HL-60 (cell line): ENCODE results near the gene MTHFSD.

Source experiments
- CTCF ChIP-seq: IDR thresholded peaks from one replicate; pipeline ENCODE4 v1.5.1; 2011; ENCODE audit warnings: low read length, control low read depth, inconsistent platforms; ENCODE audit not compliant: insufficient read depth
- GABPA ChIP-seq: IDR thresholded peaks from 2 replicates; pipeline ENCODE4 v1.6.1; 2012; ENCODE audit warnings: low read depth
- TF ChIP-seq, protein P1 (sequence below): IDR thresholded peaks from 2 replicates; pipeline ENCODE4 v1.6.1; 2012; ENCODE audit warnings: low read depth; ENCODE audit not compliant: insufficient replicate concordance

DNA sequence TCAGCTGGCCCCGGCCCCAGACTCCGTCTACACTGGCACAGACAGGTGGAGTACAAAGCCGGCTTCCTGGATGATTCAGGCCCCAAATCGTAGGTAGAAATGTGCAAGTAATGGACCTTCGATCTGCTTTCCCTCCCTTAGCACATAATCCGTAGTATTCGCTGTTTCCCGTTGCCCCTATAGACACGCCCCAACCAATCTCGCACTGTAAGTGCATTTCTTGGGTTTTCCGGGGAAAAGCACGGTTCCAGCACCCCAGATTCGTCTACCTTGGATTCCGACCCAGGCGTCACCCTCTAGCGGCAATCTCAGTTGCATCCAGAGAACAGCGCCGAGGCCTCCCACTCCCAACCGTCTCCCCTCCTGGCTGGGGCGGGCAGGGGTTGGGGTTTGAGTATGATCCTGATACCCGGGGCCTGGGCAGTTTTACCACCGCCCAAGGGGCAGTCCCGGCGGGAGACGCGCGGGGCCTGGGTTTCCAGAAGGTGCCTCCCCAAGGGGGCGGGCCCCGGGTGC, 56.8 kb downstream of the MTHFSD start:
- no peak for TF ChIP-seq CTCF
- TF ChIP-seq GABPA: no peak
- TF ChIP-seq, protein P1, sequence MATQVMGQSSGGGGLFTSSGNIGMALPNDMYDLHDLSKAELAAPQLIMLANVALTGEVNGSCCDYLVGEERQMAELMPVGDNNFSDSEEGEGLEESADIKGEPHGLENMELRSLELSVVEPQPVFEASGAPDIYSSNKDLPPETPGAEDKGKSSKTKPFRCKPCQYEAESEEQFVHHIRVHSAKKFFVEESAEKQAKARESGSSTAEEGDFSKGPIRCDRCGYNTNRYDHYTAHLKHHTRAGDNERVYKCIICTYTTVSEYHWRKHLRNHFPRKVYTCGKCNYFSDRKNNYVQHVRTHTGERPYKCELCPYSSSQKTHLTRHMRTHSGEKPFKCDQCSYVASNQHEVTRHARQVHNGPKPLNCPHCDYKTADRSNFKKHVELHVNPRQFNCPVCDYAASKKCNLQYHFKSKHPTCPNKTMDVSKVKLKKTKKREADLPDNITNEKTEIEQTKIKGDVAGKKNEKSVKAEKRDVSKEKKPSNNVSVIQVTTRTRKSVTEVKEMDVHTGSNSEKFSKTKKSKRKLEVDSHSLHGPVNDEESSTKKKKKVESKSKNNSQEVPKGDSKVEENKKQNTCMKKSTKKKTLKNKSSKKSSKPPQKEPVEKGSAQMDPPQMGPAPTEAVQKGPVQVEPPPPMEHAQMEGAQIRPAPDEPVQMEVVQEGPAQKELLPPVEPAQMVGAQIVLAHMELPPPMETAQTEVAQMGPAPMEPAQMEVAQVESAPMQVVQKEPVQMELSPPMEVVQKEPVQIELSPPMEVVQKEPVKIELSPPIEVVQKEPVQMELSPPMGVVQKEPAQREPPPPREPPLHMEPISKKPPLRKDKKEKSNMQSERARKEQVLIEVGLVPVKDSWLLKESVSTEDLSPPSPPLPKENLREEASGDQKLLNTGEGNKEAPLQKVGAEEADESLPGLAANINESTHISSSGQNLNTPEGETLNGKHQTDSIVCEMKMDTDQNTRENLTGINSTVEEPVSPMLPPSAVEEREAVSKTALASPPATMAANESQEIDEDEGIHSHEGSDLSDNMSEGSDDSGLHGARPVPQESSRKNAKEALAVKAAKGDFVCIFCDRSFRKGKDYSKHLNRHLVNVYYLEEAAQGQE: no peak
